ENCODE results near the gene SLAMF8. TPM values are rescaled to one million over a fixed set of nuclear protein-coding genes. Genes with fewer than 3 reads are reported as not detected.

Gene SLAMF8
- total RNA-seq, 1 experiment from 2014 or later, result not detected

- BruUV-seq (replicated peaks), result no TSS peak
- POLR2A ChIA-PET, result no interaction called here
- H3K27ac Mint-ChIP-seq (ENCODE audit: unreplicated experiment), result no peak overlapping the region
Measured at GRCh38 chr1:159869173-159869572, 42.5 kb downstream of the SLAMF8 start.

GRCh38 chr1:159869607-159870006, 42.9 kb downstream of the SLAMF8 start:
- Mint-ChIP-seq H3K36me3 (ENCODE audit: insufficient read depth, unreplicated experiment) (no peaks in the 10 kb centered on the region), H3K27me3 (ENCODE audit: insufficient read depth, unreplicated experiment) (no peaks in the 10 kb centered on the region), H3K9me3 (ENCODE audit: unreplicated experiment) (no peaks in the 10 kb centered on the region), H3K27ac (ENCODE audit: unreplicated experiment) (no peak overlapping the region), H3K4me1 (ENCODE audit: low read depth, unreplicated experiment) (no peaks in the 10 kb centered on the region), H3K4me3 (ENCODE audit: unreplicated experiment) (no peak overlapping the region)
- no peaks in the 10 kb centered on the region for H3K4me1 ChIP-seq
- POLR2A ChIA-PET, result no interaction called here
- no peak for DNase-seq
- no peak for TF ChIP-seq CTCF (IDR thresholded peaks at IDR 0.05; ENCODE audit: insufficient read depth in 1 of 2, low read depth in 1 of 2, low read length in 1 of 2, severe bottlenecking in 1 of 2, unreplicated experiment in 1 of 2)
- no peaks in the 10 kb centered on the region for H3K36me3 ChIP-seq (ENCODE audit: control insufficient read depth, insufficient read depth, low read length)
- no peak overlapping the region for H3K4me3 ChIP-seq (ENCODE audit: low read depth, low read length)
- no TSS peak for BruUV-seq (replicated peaks)
- intact Hi-C loops (cut with micrococcal nuclease; ENCODE audit: unreplicated experiment), result no loop called here
- CTCF ChIA-PET, result interaction anchor here (0.9 kb wide), 1 partner anchor 71 kb away, joined by 3 read pairs; no protein-coding TSS in a partner anchor
- H3K27me3 ChIP-seq (replicated peaks; ENCODE audit: control insufficient read depth, insufficient read depth, low read length), result no peaks in the 10 kb centered on the region
- H3K9me3 ChIP-seq, result no peaks in the 10 kb centered on the region

More at GRCh38 chr1:159869173-159869572, 42.5 kb downstream of the SLAMF8 start:
- H3K36me3 Mint-ChIP-seq (ENCODE audit: insufficient read depth, unreplicated experiment), result no peaks in the 10 kb centered on the region
- no peak overlapping the region for H3K4me3 ChIP-seq (ENCODE audit: low read depth, low read length)
- DNase-seq, result no peak
- H3K4me3 Mint-ChIP-seq (ENCODE audit: unreplicated experiment), result no peak overlapping the region
- H3K4me1 ChIP-seq, result no peaks in the 10 kb centered on the region
- intact Hi-C loops (cut with micrococcal nuclease; ENCODE audit: unreplicated experiment), result no loop called here
- H3K9me3 Mint-ChIP-seq (ENCODE audit: unreplicated experiment), result no peaks in the 10 kb centered on the region
- no peaks in the 10 kb centered on the region for H3K4me1 Mint-ChIP-seq (ENCODE audit: low read depth, unreplicated experiment)
- no peaks in the 10 kb centered on the region for H3K9me3 ChIP-seq
- no peaks in the 10 kb centered on the region for H3K27me3 ChIP-seq (replicated peaks; ENCODE audit: control insufficient read depth, insufficient read depth, low read length)
- CTCF ChIA-PET, result interaction anchor here (0.9 kb wide), 1 partner anchor 70 kb away, joined by 3 read pairs; no protein-coding TSS in a partner anchor
- no peak for TF ChIP-seq CTCF (IDR thresholded peaks at IDR 0.05; ENCODE audit: insufficient read depth in 1 of 2, low read depth in 1 of 2, low read length in 1 of 2, severe bottlenecking in 1 of 2, unreplicated experiment in 1 of 2)
- H3K27me3 Mint-ChIP-seq (ENCODE audit: insufficient read depth, unreplicated experiment), result no peaks in the 10 kb centered on the region
- H3K36me3 ChIP-seq (ENCODE audit: control insufficient read depth, insufficient read depth, low read length), result no peaks in the 10 kb centered on the region

GRCh38 chr1:159870704-159871103, 44.0 kb downstream of the SLAMF8 start:
- no peak overlapping the region for H3K27ac Mint-ChIP-seq (ENCODE audit: unreplicated experiment)
- no peaks in the 10 kb centered on the region for H3K4me1 Mint-ChIP-seq (ENCODE audit: low read depth, unreplicated experiment)
- H3K4me3 Mint-ChIP-seq (ENCODE audit: unreplicated experiment), result no peak overlapping the region
- ChIA-PET CTCF (no interaction called here), POLR2A (no interaction called here)
- H3K27me3 Mint-ChIP-seq (ENCODE audit: insufficient read depth, unreplicated experiment), result no peaks in the 10 kb centered on the region
- no peaks in the 10 kb centered on the region for H3K4me1 ChIP-seq
- intact Hi-C loops (cut with micrococcal nuclease; ENCODE audit: unreplicated experiment), result no loop called here
- no peaks in the 10 kb centered on the region for H3K9me3 ChIP-seq
- no peaks in the 10 kb centered on the region for H3K36me3 Mint-ChIP-seq (ENCODE audit: insufficient read depth, unreplicated experiment)
- BruUV-seq (replicated peaks), result no TSS peak
- no peak for TF ChIP-seq CTCF (IDR thresholded peaks at IDR 0.05; ENCODE audit: insufficient read depth in 1 of 2, low read depth in 1 of 2, low read length in 1 of 2, severe bottlenecking in 1 of 2, unreplicated experiment in 1 of 2)
- no peaks in the 10 kb centered on the region for H3K36me3 ChIP-seq (ENCODE audit: control insufficient read depth, insufficient read depth, low read length)
- H3K27me3 ChIP-seq (replicated peaks; ENCODE audit: control insufficient read depth, insufficient read depth, low read length), result no peaks in the 10 kb centered on the region
- no peaks in the 10 kb centered on the region for H3K9me3 Mint-ChIP-seq (ENCODE audit: unreplicated experiment)
- DNase-seq, result no peak
- no peak overlapping the region for H3K4me3 ChIP-seq (ENCODE audit: low read depth, low read length)
